GM19463 (cell line): ENCODE results near the gene BCL2L13.
"Not testable (repeated sequence)": the region's sequence is repeated elsewhere in the genome, so short reads cannot be mapped to it uniquely, and the experiment has no call there.

ENCODE experiments used
- ATAC-seq: cut with Tn5 transposase; IDR thresholded peaks from one replicate; pipeline ENCODE4 v1.9.1; 2021; ENCODE audit warnings: mild to moderate bottlenecking, moderate library complexity; ENCODE audit not compliant: unreplicated experiment

The BCL2L13 gene

GRCh38 chr22:17634696-17635095, 3.9 kb upstream of the BCL2L13 start:
- ATAC-seq: no peak

GRCh38 chr22:17636850-17637249, 1.7 kb upstream of the BCL2L13 start:
- not testable (repeated sequence) for ATAC-seq

GRCh38 chr22:17637490-17638181, 921 bp upstream of the BCL2L13 start:
- ATAC-seq: no peak

GRCh38 chr22:17638182-17638431, 450 bp upstream of the BCL2L13 start:
- ATAC-seq: peak; percentile 8

GRCh38 chr22:17639247-17639741, 737 bp downstream of the BCL2L13 start:
- no peak for ATAC-seq

GRCh38 chr22:17641269-17641668, 2.7 kb downstream of the BCL2L13 start:
- no peak for ATAC-seq

GRCh38 chr22:17642357-17642756, 3.8 kb downstream of the BCL2L13 start:
- not testable (repeated sequence) for ATAC-seq

GRCh38 chr22:17647452-17647851, 8.9 kb downstream of the BCL2L13 start:
- ATAC-seq: no peak

- ATAC-seq: no peak
These were observed 9.4 kb downstream of the BCL2L13 start for GRCh38 chr22:17647991-17648390.

- ATAC-seq: no peak
These were observed 10.0 kb downstream of the BCL2L13 start for GRCh38 chr22:17648569-17648968.

- no peak for ATAC-seq
These were observed 16.7 kb downstream of the BCL2L13 start for GRCh38 chr22:17655289-17655688.

- ATAC-seq: no peak
These were observed 18.4 kb downstream of the BCL2L13 start for GRCh38 chr22:17656870-17657395.

GRCh38 chr22:17664414-17665055, 26.0 kb downstream of the BCL2L13 start:
- ATAC-seq: no peak

- ATAC-seq: no peak
These were observed 26.7 kb downstream of the BCL2L13 start for GRCh38 chr22:17665248-17665647.

GRCh38 chr22:17665854-17666253, 27.3 kb downstream of the BCL2L13 start:
- ATAC-seq: no peak

- ATAC-seq: not testable (repeated sequence)
These were observed 33.0 kb downstream of the BCL2L13 start for GRCh38 chr22:17671521-17672092.

- ATAC-seq: no peak
These were observed 33.9 kb downstream of the BCL2L13 start for GRCh38 chr22:17672417-17672991.

- ATAC-seq: no peak
These were observed 35.6 kb downstream of the BCL2L13 start for GRCh38 chr22:17674152-17674551.

GRCh38 chr22:17675584-17675983, 37.0 kb downstream of the BCL2L13 start:
- no peak for ATAC-seq

- no peak for ATAC-seq
These were observed 40.3 kb downstream of the BCL2L13 start for GRCh38 chr22:17678817-17679385.

GRCh38 chr22:17684245-17684644, 45.7 kb downstream of the BCL2L13 start:
- ATAC-seq: no peak
